SH-SY5Y (cell line): ENCODE data around the gene TWIST2.

Source experiments
- GATA2 ChIP-seq: IDR thresholded peaks from 2 replicates; pipeline ENCODE4 v1.6.1; 2011; ENCODE audit warnings: mild to moderate bottlenecking, low read depth, low read length
- GATA3 ChIP-seq: IDR thresholded peaks from 2 replicates; pipeline ENCODE4 v1.6.1; 2011; ENCODE audit warnings: low read depth, mild to moderate bottlenecking, low read length, moderate library complexity

GRCh38 chr2:238848976-238849853 lies 1.3 kb downstream of the TWIST2 start:
- TF ChIP-seq GATA2 (no peak), GATA3 (no peak)
